Subcutaneous adipose tissue (tissue), 4 donors: ENCODE results near the gene GNRHR. TPM values are rescaled to one million over a fixed set of nuclear protein-coding genes. Genes with fewer than 3 reads are reported as not detected.

Experiments
- total RNA-seq, 4 donors: library from RNA; depleted of rRNA; stranded (reverse); fragments of >200 nt; gene quantifications; one replicate each; pipeline ENCODE4 v1.1.0, GENCODE V29; 2016
- TF ChIP-seq, protein P1 (sequence below): fragments of 450-650 bp; IDR thresholded peaks from one replicate; pipeline ENCODE4 v1.5.1; 2016; ENCODE audit warnings: low read depth, mild to moderate bottlenecking, control low read depth, antibody characterized with exemption, moderate library complexity

The GNRHR gene
- total RNA-seq, 4 donors from 2014 or later, result not detected

DNA sequence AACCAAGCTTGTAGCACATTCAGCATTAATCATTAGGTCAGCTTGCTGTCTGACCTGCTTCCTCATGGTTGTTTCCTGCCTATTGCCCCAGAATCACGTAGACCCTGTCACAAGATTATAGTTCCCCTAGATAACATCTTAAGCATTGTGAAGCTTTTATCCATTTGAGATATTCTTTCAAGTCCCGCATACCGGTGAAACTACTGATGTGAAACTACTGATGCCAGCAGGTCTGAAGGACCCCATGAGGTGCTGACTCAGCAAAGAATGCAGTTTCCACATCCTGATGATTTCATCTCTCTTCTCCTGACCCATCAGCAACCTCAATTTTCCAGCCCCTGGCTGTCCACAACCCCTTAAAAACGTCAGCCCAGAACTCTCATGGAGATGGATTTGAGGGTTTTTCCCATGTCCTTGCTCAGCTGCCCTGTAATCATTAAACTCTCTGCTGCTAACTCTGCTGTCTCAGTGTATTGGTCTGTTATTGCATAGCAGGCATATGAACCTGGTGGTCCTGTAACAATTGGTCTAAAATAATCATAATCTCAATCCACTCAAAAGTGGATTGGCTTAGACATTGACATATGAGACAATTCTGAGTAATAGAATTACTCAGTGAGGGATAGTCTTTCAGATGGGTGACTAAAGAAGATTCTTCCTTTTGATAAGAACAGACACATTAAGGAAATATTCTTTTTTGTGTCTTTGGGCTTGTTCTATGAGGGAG lies 26.9 kb downstream of the GNRHR start:
- TF ChIP-seq, protein P1, sequence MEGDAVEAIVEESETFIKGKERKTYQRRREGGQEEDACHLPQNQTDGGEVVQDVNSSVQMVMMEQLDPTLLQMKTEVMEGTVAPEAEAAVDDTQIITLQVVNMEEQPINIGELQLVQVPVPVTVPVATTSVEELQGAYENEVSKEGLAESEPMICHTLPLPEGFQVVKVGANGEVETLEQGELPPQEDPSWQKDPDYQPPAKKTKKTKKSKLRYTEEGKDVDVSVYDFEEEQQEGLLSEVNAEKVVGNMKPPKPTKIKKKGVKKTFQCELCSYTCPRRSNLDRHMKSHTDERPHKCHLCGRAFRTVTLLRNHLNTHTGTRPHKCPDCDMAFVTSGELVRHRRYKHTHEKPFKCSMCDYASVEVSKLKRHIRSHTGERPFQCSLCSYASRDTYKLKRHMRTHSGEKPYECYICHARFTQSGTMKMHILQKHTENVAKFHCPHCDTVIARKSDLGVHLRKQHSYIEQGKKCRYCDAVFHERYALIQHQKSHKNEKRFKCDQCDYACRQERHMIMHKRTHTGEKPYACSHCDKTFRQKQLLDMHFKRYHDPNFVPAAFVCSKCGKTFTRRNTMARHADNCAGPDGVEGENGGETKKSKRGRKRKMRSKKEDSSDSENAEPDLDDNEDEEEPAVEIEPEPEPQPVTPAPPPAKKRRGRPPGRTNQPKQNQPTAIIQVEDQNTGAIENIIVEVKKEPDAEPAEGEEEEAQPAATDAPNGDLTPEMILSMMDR, result no peak

DNA sequence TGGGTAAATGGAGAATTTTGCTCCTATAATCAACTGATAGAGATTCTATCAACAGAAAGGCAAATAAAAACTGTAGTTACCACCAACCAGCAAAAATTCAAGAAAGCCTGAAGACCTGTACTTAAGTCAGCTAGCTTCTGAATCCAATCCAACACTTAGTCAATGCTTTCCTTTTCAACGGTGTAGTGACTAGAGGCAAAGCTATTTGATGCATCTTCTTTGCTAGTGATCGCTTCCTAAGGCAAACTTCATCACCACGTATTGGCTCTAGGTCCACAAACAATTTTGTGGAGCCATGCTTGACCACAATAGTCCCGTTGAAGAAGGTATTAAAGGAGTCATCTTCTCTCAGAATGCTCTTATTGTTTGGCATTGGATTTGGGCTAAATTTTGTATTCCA lies 28.2 kb downstream of the GNRHR start:
- TF ChIP-seq, protein P1, result no peak

DNA sequence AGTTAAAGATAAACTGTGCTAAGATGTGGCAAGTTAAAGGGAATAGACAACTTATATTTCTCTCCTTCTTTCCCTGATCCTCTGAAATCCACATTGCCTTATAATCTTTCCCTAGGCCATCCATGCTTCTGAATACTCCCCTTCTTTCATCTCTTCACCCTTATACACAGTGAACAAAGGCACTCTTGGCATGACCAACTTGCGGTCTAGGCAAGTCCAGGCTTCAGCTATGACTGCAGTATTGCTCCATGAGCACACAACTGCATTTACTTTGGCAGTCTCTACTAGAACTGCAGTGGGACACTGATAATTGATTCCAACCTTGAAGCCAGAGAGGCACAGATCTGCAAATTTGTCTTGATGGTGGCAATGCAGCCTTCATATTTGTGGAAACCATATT lies 29.1 kb downstream of the GNRHR start:
- TF ChIP-seq, protein P1, result no peak

- TF ChIP-seq, protein P1, result no peak
Observed at GRCh38 chr4:67723949-67724348, 30.2 kb downstream of the GNRHR start.

- TF ChIP-seq, protein P1, result no peak
Observed at GRCh38 chr4:67723341-67723740, 30.8 kb downstream of the GNRHR start.

DNA sequence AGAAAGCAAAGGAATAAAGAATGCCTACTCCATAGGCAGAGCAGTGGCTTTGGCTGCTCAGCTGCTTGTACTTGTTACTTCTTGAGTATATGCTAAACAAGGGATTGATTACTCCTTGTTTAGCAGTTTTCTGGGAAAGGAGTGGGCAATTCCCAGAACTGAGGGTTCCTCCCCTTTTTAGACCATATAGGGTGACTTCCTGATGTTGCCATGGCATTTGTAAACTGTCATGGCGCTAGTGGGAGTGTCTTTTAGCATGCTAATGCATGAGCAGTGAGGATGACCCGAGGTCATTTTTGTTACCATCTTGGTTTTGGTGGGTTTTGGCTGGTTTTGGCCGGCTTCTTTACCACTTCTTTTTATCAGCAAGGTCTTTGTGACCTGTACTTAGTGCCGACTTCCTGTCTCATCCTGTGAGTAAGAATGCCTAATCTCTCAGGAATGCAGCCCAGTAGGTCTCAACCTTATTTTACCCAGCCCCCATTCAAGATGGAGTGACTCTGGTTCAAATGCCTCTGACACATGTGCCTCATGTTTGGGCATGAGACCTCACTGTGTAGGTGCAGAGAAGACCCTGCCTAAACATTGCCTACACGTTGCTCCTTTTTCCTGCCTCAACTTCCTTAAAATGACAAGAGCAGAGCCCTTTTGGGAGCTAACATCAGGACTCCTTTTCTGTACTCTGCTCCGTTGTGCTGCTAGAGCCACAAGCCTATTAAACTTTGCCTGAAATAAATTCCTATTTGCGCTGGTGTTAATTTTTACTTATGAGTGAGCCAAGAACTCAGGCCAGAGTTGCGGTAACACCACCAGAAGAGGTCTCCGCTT lies 32.2 kb downstream of the GNRHR start:
- TF ChIP-seq, protein P1, result no peak

GRCh38 chr4:67721315-67721769 lies 32.8 kb downstream of the GNRHR start:
- TF ChIP-seq, protein P1, result no peak
